ENCODE results near the gene ROGDI. TPM values are rescaled to one million over a fixed set of nuclear protein-coding genes. Genes with fewer than 3 reads are reported as not detected.

Gene ROGDI
- total and polyA plus RNA-seq, 9 of the 15 experiments (the other 6 are each of a cell fraction or from before 2014, with no cell fraction given), result 0.97 to 37.3 (median 16.5) TPM

- TF ChIP-seq CHD7 (IDR thresholded peaks at IDR 0.05; ENCODE audit: low read depth, low read length), result no peak
- no peak for TF ChIP-seq RBM14 (IDR thresholded peaks at IDR 0.05; ENCODE audit: borderline replicate concordance, insufficient read depth, low read depth, low read length)
- no peak for TF ChIP-seq ZNF384 (IDR thresholded peaks at IDR 0.05; ENCODE audit: low read depth, low read length)
- peak; percentile 39 to 60; a peak in 1 of 4 replicates for TF ChIP-seq MAZ (CRISPR knock-in tag; conservative IDR thresholded peaks at IDR 0.05 in 1 of 2, IDR thresholded peaks at IDR 0.05 in 1 of 2)
- 0 out of 2 replicates have a peak, but pooled peaks have one; percentile 35 for TF ChIP-seq ZNF431 (CRISPR knock-in tag; IDR thresholded peaks at IDR 0.05)
- TF ChIP-seq ZC3H4 (CRISPR knock-in tag; IDR thresholded peaks at IDR 0.05; ENCODE audit: borderline replicate concordance), result no peak
- TF ChIP-seq TRIM25 (IDR thresholded peaks at IDR 0.05; ENCODE audit: borderline replicate concordance), result no peak
- no peak for TF ChIP-seq TCF3 (CRISPR knock-in tag; IDR thresholded peaks at IDR 0.05)
- no peak for TF ChIP-seq THRAP3 (IDR thresholded peaks at IDR 0.05; ENCODE audit: borderline replicate concordance)
- no peak for TF ChIP-seq PHB (CRISPR knock-in tag; IDR thresholded peaks at IDR 0.05)
- peak; percentile 94 for TF ChIP-seq GABPA (tag; conservative IDR thresholded peaks at IDR 0.05; ENCODE audit: low read depth)
- no peak for TF ChIP-seq IRF2 (CRISPR knock-in tag; IDR thresholded peaks at IDR 0.05)
- no peak for TF ChIP-seq TEAD4 (IDR thresholded peaks at IDR 0.05; ENCODE audit: low read length)
- TF ChIP-seq TEAD4 (CRISPR knock-in tag; IDR thresholded peaks at IDR 0.05; ENCODE audit: borderline replicate concordance), result no peak
- no peak for TF ChIP-seq TCF7L2 (IDR thresholded peaks at IDR 0.05; ENCODE audit: low read depth, low read length)
Measured at GRCh38 chr16:4768549-4769305, 33.7 kb downstream of the ROGDI start (continued).

Measured in K562 (cell line).